Endothelial cell of umbilical vein (primary cell): Measurements from ENCODE around the gene PCDH15.

Experiments used
- CTCF ChIP-seq, 2 donors: IDR thresholded peaks; 1 replicate in 1 of 2; 2 replicates in 1 of 2; pipeline ENCODE4 v1.5.1; 2011; ENCODE audit warnings: low read length in 2 of 2, mild to moderate bottlenecking in 2 of 2, moderate library complexity in 2 of 2, control low read depth in 1 of 2, inconsistent platforms in 1 of 2, low read depth in 1 of 2; ENCODE audit not compliant: insufficient read depth in 1 of 2; ENCODE audit errors: extremely low read depth in 1 of 2
- EZH2 ChIP-seq: IDR thresholded peaks from 2 replicates; pipeline ENCODE4 v1.6.1; 2012; ENCODE audit warnings: borderline replicate concordance, low read depth, mild to moderate bottlenecking, moderate library complexity, low read length, inconsistent platforms; ENCODE audit not compliant: severe bottlenecking
- POLR2A ChIP-seq: IDR thresholded peaks from 2 replicates; pipeline ENCODE4 v1.6.1; 2012; ENCODE audit warnings: low read depth, mild to moderate bottlenecking, control low read depth, low read length

DNA sequence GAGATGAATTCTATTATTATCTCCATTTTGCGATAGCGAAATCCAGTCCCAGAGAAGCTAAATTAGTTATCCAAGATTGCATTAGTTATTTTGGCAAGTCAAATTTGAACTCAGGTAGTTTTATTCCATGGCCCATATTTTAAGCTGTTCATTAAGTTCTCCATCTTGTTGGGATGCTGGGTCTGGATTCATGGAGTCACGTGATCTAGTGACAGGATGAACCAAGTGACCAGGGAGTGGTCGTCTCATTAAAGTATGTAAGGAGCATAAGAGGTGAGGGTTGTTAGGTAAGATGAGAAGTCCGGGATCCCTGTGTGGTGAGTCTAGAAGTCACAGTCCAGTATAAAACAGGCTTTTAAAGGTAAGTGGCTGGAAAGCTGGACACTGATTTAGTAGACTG lies 740.5 kb downstream of the PCDH15 start:
- TF ChIP-seq EZH2, result no peak
- TF ChIP-seq POLR2A, result no peak
- TF ChIP-seq CTCF (IDR thresholded peaks at IDR 0.05; ENCODE audit: extremely low read depth in 1 of 2, insufficient read depth in 1 of 2, low read depth in 1 of 2, low read length in 2 of 2), result no peak
